ENCODE data around the gene KREMEN1.

- TF ChIP-seq, protein P1, sequence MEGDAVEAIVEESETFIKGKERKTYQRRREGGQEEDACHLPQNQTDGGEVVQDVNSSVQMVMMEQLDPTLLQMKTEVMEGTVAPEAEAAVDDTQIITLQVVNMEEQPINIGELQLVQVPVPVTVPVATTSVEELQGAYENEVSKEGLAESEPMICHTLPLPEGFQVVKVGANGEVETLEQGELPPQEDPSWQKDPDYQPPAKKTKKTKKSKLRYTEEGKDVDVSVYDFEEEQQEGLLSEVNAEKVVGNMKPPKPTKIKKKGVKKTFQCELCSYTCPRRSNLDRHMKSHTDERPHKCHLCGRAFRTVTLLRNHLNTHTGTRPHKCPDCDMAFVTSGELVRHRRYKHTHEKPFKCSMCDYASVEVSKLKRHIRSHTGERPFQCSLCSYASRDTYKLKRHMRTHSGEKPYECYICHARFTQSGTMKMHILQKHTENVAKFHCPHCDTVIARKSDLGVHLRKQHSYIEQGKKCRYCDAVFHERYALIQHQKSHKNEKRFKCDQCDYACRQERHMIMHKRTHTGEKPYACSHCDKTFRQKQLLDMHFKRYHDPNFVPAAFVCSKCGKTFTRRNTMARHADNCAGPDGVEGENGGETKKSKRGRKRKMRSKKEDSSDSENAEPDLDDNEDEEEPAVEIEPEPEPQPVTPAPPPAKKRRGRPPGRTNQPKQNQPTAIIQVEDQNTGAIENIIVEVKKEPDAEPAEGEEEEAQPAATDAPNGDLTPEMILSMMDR (IDR thresholded peaks at IDR 0.05; ENCODE audit: borderline replicate concordance, extremely low read depth, low read length, poor library complexity, severe bottlenecking): no peak
- TF ChIP-seq EZH2 (IDR thresholded peaks at IDR 0.05; ENCODE audit: borderline replicate concordance, low read depth, low read length, severe bottlenecking): no peak
Measured at GRCh38 chr22:29171721-29172120, 98.9 kb downstream of the KREMEN1 start.

Measured in DND-41 (cell line).